ENCODE results near the gene BIN1.

BIN1 gene

DNA sequence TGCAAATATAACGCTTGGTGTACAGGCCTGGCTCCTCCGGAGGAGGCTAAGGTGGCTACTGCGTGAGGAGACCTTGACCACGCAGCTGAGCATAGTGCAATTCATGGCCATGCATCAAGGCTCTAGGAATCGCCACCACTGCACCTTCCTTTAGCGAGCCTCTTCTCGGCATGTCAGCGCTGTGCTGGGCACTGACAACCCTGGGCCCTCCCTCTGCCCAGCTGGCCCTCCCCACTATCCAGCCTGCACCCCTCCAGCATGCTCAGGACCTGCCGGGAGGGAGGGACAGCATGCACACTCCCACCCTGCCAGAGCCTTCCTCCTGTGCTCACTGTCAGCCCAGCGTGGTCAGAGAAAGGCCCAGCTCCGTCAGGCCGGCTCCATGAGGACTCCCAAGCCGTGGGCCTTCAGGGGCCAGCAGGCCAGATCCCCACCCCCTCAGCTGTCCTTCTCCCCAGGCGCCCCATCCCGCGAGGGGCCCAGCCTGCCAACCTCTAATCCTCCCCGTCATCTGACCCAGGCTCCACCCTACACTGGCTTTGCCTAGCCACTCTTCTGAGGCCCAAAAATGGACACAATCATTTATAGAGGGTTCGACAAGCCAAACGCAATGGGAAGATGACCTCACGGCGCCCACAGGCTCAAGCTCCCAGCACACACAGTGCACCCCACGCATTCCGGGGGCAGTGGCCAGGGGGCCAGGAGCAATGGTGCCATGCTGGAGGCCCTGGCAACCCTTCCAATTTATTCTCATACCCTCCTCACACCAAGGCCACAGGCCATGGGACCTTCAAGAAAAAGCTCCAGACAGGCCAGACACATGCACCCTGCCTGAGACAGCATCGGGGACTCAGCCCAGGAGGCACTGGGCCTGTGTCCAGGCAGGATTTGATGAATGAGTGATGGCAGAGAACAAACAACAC, 3.5 kb downstream of the BIN1 start:
- Histone ChIP-seq H3K4me3 (ENCODE audit: low read depth, low read length) (no peak overlapping the region), H2AFZ (ENCODE audit: insufficient read depth, low read length, poor library complexity) (no peak overlapping the region), H3K14ac (ENCODE audit: low read length) (no peak overlapping the region), H3K4ac (ENCODE audit: low read depth, low read length) (no peak overlapping the region), H2BK5ac (ENCODE audit: low read depth, low read length, poor library complexity) (no peak overlapping the region), H2BK12ac (ENCODE audit: low read length) (no peak overlapping the region), H4K91ac (ENCODE audit: low read depth, low read length) (no peak overlapping the region), H3K79me2 (ENCODE audit: control insufficient read depth, insufficient read depth, low read length, poor library complexity) (peaks cover 3% of the 10 kb centered on the region), H3K18ac (ENCODE audit: low read length) (no peak overlapping the region), H2AK5ac (ENCODE audit: low read length) (no peak overlapping the region), H3K27ac (ENCODE audit: low read depth, low read length) (no peak overlapping the region), H3K4me1 (ENCODE audit: control insufficient read depth in 1 of 2, insufficient read depth in 2 of 2, low read length in 2 of 2) (peaks cover 22 to 28% of the 10 kb centered on the region in 2 experiments), H2BK120ac (ENCODE audit: insufficient read depth, low read length, poor library complexity) (no peak overlapping the region), H3K23ac (ENCODE audit: low read length) (no peak overlapping the region), H3K27me3 (ENCODE audit: insufficient read depth, low read length) (no peaks in the 10 kb centered on the region), H3K4me2 (ENCODE audit: low read length) (no peak overlapping the region), H3K9me3 (ENCODE audit: insufficient read depth, low read depth, low read length) (peaks cover 2% of the 10 kb centered on the region), H3K36me3 (ENCODE audit: control insufficient read depth in 1 of 2, insufficient read depth in 2 of 2, low read length in 2 of 2) (no peaks in the 10 kb centered on the region), H4K12ac (ENCODE audit: low read depth, low read length) (no peak overlapping the region), H3K9ac (ENCODE audit: low read length) (no peak overlapping the region), H4K8ac (ENCODE audit: low read depth, low read length) (no peak overlapping the region), H3K79me1 (ENCODE audit: low read length) (peaks cover 8% of the 10 kb centered on the region)
- no peak for DNase-seq
- WGBS (ENCODE audit: extremely low coverage, insufficient coverage, insufficient read length) = no CpG with 5 or more reads among the region's 24 CpGs

DNA sequence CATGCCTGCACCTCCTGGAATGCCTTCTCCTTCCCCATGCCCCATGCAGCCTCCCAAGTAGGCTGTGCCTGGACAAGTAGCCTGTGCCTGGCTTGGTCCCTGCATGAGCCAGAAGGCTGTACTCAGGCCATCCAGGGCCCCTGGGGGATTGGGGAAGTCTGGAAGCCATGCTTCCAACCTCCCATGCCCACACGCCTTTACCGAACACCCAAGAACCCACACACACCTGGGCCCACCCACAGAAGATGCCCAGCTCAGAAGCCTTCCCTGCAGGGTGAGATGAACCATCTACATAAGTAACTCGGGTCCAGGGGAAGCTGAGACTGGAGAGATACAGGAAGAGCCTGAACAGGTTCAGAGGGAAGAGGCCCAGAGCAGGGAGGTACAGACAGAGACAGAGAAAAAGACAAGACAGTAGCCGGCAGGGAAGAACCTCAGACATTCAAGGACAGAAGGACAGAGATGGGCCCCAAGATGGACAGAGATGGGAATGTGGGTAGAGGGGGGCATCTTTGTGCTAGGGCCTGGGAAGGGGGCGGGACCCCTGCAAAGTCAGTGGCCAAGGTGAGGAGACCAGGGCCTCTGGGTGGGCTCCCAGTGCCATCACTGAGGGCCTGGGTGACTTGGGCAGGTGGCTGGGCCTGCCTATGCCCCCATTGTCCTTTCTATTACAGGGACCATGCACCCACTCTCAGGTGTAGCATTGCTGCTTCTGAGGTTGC, 4.3 kb downstream of the BIN1 start:
- Histone ChIP-seq H3K79me1 (ENCODE audit: low read length) (peaks cover 8% of the 10 kb centered on the region), H2AK5ac (ENCODE audit: low read length) (no peak overlapping the region), H3K18ac (ENCODE audit: low read length) (no peak overlapping the region), H3K9ac (ENCODE audit: low read length) (no peak overlapping the region), H2BK120ac (ENCODE audit: insufficient read depth, low read length, poor library complexity) (no peak overlapping the region), H4K91ac (ENCODE audit: low read depth, low read length) (no peak overlapping the region), H2BK12ac (ENCODE audit: low read length) (no peak overlapping the region), H2BK5ac (ENCODE audit: low read depth, low read length, poor library complexity) (no peak overlapping the region), H3K4me1 (ENCODE audit: control insufficient read depth in 1 of 2, insufficient read depth in 2 of 2, low read length in 2 of 2) (peaks cover 22 to 27% of the 10 kb centered on the region in 2 experiments), H4K12ac (ENCODE audit: low read depth, low read length) (no peak overlapping the region), H2AFZ (ENCODE audit: insufficient read depth, low read length, poor library complexity) (no peak overlapping the region), H3K27me3 (ENCODE audit: insufficient read depth, low read length) (no peaks in the 10 kb centered on the region), H3K9me3 (ENCODE audit: insufficient read depth, low read depth, low read length) (peaks cover 2% of the 10 kb centered on the region), H3K4me3 (ENCODE audit: low read depth, low read length) (no peak overlapping the region), H3K36me3 (ENCODE audit: control insufficient read depth in 1 of 2, insufficient read depth in 2 of 2, low read length in 2 of 2) (no peaks in the 10 kb centered on the region), H3K4ac (ENCODE audit: low read depth, low read length) (no peak overlapping the region), H3K23ac (ENCODE audit: low read length) (no peak overlapping the region), H3K27ac (ENCODE audit: low read depth, low read length) (no peak overlapping the region), H3K79me2 (ENCODE audit: control insufficient read depth, insufficient read depth, low read length, poor library complexity) (peaks cover 3% of the 10 kb centered on the region), H3K4me2 (ENCODE audit: low read length) (no peak overlapping the region), H3K14ac (ENCODE audit: low read length) (no peak overlapping the region), H4K8ac (ENCODE audit: low read depth, low read length) (no peak overlapping the region)
- DNase-seq = no peak
- WGBS (ENCODE audit: extremely low coverage, insufficient coverage, insufficient read length) = no CpG with 5 or more reads among the region's 5 CpGs

DNA sequence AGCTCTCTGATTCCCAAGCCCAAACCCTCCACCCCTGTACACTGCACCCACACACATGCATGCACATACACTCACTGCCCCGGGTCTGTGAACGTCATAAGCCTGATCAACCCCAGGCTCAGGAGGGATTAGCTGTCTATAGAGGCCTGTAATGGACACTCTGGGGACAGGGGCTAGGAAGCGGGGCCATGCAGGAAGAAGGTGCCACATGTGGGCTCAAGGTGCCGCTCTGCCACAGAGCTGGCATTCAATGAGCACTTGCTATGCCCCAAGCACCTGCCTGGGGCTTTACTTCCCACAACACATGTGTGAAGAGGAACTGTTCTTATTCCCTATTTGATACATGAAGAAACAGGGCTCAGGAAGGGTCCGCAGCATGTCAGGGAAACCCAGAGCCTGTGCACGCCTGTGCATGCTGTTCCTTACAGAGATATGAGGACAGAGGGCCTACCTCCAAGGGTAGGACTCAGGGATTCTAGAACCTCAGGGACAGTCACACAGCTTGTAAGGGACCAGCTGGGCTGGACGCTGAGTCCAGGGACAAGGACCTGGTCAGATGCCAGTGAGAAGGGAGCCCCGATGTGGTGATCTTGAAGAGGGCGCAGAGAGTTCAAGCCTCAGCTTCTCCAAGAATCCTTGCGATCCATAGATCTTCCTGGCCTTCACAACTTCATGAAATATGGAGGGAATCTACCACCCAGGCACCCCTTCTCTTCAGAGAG, 5.0 kb downstream of the BIN1 start:
- peaks cover 3% of the 10 kb centered on the region for H3K79me2 ChIP-seq (ENCODE audit: control insufficient read depth, insufficient read depth, low read length, poor library complexity)
- peaks cover 22 to 26% of the 10 kb centered on the region in 2 experiments for H3K4me1 ChIP-seq (ENCODE audit: control insufficient read depth in 1 of 2, insufficient read depth in 2 of 2, low read length in 2 of 2)
- H3K9me3 ChIP-seq (ENCODE audit: insufficient read depth, low read depth, low read length) = peaks cover 2% of the 10 kb centered on the region
- H2BK120ac ChIP-seq (ENCODE audit: insufficient read depth, low read length, poor library complexity) = no peak overlapping the region
- H3K18ac ChIP-seq (ENCODE audit: low read length) = no peak overlapping the region
- no CpG with 5 or more reads among the region's 10 CpGs for WGBS (ENCODE audit: extremely low coverage, insufficient coverage, insufficient read length)
- no peak overlapping the region for H4K91ac ChIP-seq (ENCODE audit: low read depth, low read length)
- H3K14ac ChIP-seq (ENCODE audit: low read length) = no peak overlapping the region
- no peak overlapping the region for H3K9ac ChIP-seq (ENCODE audit: low read length)
- no peak overlapping the region for H3K4me3 ChIP-seq (ENCODE audit: low read depth, low read length)
- no peak overlapping the region for H2BK5ac ChIP-seq (ENCODE audit: low read depth, low read length, poor library complexity)
- no peak overlapping the region for H3K23ac ChIP-seq (ENCODE audit: low read length)
- no peak overlapping the region for H4K12ac ChIP-seq (ENCODE audit: low read depth, low read length)
- H3K27me3 ChIP-seq (ENCODE audit: insufficient read depth, low read length) = no peaks in the 10 kb centered on the region
- H2AK5ac ChIP-seq (ENCODE audit: low read length) = no peak overlapping the region
- H3K79me1 ChIP-seq (ENCODE audit: low read length) = peaks cover 7% of the 10 kb centered on the region
- H4K8ac ChIP-seq (ENCODE audit: low read depth, low read length) = no peak overlapping the region
- H3K27ac ChIP-seq (ENCODE audit: low read depth, low read length) = no peak overlapping the region
- no peak for DNase-seq
- H2AFZ ChIP-seq (ENCODE audit: insufficient read depth, low read length, poor library complexity) = no peak overlapping the region
- no peak overlapping the region for H3K4me2 ChIP-seq (ENCODE audit: low read length)
- no peak overlapping the region for H2BK12ac ChIP-seq (ENCODE audit: low read length)
- H3K4ac ChIP-seq (ENCODE audit: low read depth, low read length) = no peak overlapping the region
- H3K36me3 ChIP-seq (ENCODE audit: control insufficient read depth in 1 of 2, insufficient read depth in 2 of 2, low read length in 2 of 2) = no peaks in the 10 kb centered on the region

DNA sequence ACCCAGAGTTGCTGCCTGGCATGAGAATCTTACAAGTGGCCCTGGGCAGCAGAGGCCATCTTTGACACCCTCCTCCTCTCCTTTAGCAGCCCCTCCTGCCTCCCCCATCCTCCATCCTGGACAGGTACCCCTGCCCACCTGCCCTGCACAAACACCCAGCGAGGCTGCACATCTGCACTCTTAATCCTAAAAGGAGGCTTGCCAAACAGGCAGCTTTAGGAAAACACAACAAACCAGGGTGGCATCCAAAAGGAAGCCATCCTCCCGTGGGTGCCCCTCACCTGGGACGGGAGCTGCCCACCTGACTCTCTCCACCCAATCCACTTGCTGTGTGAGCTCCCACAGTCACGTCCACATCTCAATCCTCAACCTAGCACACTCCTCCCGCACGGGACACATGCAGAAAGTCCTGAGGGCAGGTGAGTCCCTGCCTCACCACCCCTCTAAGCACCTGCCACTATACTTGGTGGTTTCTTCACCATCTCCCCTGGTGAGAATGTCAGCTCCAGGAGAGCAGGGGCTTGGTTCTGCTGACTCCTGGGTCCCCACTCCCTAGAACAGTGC, 5.8 kb downstream of the BIN1 start:
- no CpG with 5 or more reads among the region's 6 CpGs for WGBS (ENCODE audit: extremely low coverage, insufficient coverage, insufficient read length)

More for the DNA sequence above, 5.8 kb downstream of the BIN1 start:
- H3K4ac ChIP-seq (ENCODE audit: low read depth, low read length) = no peak overlapping the region
- H3K79me1 ChIP-seq (ENCODE audit: low read length) = no peaks in the 10 kb centered on the region
- no peak overlapping the region for H3K18ac ChIP-seq (ENCODE audit: low read length)
- no peak overlapping the region for H3K14ac ChIP-seq (ENCODE audit: low read length)
- no peaks in the 10 kb centered on the region for H3K27me3 ChIP-seq (ENCODE audit: insufficient read depth, low read length)
- no peak overlapping the region for H4K8ac ChIP-seq (ENCODE audit: low read depth, low read length)
- no peak overlapping the region for H3K27ac ChIP-seq (ENCODE audit: low read depth, low read length)
- no peak overlapping the region for H2AK5ac ChIP-seq (ENCODE audit: low read length)
- no peak overlapping the region for H3K4me3 ChIP-seq (ENCODE audit: low read depth, low read length)
- H4K12ac ChIP-seq (ENCODE audit: low read depth, low read length) = no peak overlapping the region
- H2BK5ac ChIP-seq (ENCODE audit: low read depth, low read length, poor library complexity) = no peak overlapping the region
- no peak overlapping the region for H2BK120ac ChIP-seq (ENCODE audit: insufficient read depth, low read length, poor library complexity)
- H4K91ac ChIP-seq (ENCODE audit: low read depth, low read length) = no peak overlapping the region
- peaks cover 3% of the 10 kb centered on the region for H3K79me2 ChIP-seq (ENCODE audit: control insufficient read depth, insufficient read depth, low read length, poor library complexity)
- no peak overlapping the region for H3K9ac ChIP-seq (ENCODE audit: low read length)
- no peaks in the 10 kb centered on the region for H3K9me3 ChIP-seq (ENCODE audit: insufficient read depth, low read depth, low read length)
- peaks cover 18 to 22% of the 10 kb centered on the region in 2 experiments for H3K4me1 ChIP-seq (ENCODE audit: control insufficient read depth in 1 of 2, insufficient read depth in 2 of 2, low read length in 2 of 2)
- no peak overlapping the region for H2BK12ac ChIP-seq (ENCODE audit: low read length)
- no peaks in the 10 kb centered on the region for H3K36me3 ChIP-seq (ENCODE audit: control insufficient read depth in 1 of 2, insufficient read depth in 2 of 2, low read length in 2 of 2)
- H3K23ac ChIP-seq (ENCODE audit: low read length) = no peak overlapping the region
- no peak overlapping the region for H3K4me2 ChIP-seq (ENCODE audit: low read length)
- no peak overlapping the region for H2AFZ ChIP-seq (ENCODE audit: insufficient read depth, low read length, poor library complexity)
- DNase-seq = no peak
